GM18511 (cell line): ENCODE results near the gene RFWD3.
"Not testable (repeated sequence)": the region's sequence is repeated elsewhere in the genome, so short reads cannot be mapped to it uniquely, and the experiment has no call there.

Source experiments
- ATAC-seq: cut with Tn5 transposase; IDR thresholded peaks from one replicate; pipeline ENCODE4 v1.9.1; 2021; ENCODE audit warnings: mild to moderate bottlenecking, moderate library complexity; ENCODE audit not compliant: unreplicated experiment

RFWD3 gene

DNA sequence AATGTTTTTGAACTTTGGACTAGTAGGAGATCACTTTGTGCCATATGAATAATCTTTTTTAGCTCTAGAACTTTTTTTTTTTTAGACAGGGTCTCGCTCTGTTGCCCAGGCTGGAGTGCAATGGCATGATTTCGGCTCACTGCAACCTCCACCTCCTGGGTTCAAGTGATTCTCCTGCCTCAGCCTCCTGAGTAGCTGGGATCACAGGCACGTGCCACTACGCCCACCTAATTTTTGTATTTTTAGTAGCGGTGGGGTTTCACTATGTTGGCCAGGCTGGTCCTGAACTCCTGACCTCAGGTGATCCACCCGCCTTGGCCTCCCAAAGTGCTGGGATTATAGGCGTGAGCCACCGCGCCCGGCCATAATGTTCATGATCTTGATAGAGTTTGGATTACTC is 2.2 kb upstream of the RFWD3 start:
- ATAC-seq: not testable (repeated sequence)

DNA sequence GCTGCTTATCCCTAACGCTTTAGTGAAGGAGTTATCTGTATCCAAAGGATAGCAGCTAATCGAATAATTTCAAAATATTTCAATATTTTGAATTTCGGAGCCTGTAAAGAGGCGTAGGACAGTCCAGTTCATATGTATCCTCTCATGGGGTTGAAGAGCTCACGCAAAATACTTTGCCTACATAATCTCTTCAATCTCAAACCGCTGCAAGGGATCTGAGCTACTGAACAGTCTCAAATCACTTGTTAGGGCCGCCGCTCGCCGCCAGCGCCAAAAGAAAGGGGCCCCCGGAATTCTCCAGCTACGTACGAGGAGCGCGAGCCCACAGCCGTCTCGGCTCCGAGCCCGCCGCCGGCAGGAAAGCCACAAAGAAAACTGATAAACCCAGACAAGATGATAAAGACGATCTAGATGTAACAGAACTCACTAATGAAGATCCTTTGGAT is 601 bp upstream of the RFWD3 start:
- no peak for ATAC-seq

DNA sequence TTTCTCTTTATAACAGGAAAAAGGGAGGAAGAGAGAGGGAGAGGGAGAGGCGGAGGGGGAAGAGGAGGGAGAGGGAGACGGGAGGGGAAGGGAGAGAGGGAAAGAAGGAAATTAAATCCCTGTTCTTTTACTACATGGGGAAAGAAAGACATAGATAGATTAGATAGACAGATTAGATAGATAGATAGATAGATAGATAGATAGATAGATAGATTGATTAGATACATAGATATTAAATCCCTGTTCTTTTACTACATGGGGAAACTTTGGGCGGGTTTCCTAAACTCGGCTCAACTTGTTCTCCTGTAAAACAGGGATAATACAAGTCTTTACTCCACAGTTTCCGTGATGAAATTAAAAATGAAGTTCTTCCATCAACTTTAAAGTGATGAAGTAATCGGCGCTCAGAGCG is 661 bp downstream of the RFWD3 start:
- no peak for ATAC-seq

DNA sequence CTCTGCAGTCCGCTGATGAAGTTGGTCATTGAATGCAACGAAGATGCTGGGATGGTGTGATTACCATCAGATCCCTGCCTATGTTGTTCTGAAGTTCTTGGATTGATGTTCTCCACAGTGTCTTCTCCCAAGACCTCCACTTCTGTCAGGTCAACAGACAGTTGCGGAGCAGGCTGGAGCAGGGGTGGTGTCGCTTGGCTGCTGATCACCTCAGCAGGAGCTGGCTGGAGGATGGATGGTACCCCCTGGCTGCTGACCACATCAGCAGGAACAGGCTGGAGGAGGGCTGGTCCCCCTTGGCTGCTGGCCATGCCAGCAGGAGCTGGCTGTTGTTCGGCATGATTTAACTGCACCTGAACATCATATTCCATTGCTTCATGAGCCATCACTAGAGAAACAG is 5.6 kb downstream of the RFWD3 start:
- no peak for ATAC-seq

DNA sequence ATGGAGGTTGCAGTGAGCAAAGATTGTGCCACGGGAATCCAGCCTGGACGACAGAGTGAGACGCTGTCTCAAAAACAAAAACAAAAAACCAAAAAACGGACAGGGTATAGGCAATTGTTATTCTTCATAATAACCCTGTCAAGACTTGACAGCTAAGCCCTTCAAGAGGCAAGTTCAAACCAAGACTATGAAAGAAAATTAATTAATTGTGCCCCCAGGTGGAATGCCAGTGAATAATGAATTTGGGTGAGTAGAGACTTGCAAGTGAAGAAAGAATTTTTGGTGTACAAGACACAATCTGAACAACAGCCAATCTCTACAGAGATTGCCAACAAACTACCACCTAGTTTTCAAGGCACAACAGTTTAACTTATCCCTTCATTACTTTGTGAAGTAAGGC is 6.3 kb downstream of the RFWD3 start:
- ATAC-seq: no peak

DNA sequence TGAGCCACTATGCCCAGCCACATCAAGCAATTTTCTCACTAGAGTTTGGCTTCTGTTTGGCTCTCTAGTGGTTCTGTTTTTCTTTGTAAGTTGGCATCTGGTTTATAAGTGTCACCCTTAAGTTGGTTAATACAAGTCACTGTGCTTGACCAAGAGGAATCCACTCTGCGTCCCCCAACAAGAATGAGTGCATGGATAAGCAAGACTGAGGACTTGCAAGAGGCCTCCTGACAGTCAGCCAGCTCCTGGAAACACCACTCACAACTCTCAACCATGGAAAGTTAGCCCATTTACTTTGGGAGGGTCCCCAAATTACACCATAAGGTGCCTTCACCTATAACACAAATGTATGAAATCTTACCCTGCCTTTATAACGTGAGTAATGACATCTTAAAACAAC is 7.6 kb downstream of the RFWD3 start:
- no peak for ATAC-seq

DNA sequence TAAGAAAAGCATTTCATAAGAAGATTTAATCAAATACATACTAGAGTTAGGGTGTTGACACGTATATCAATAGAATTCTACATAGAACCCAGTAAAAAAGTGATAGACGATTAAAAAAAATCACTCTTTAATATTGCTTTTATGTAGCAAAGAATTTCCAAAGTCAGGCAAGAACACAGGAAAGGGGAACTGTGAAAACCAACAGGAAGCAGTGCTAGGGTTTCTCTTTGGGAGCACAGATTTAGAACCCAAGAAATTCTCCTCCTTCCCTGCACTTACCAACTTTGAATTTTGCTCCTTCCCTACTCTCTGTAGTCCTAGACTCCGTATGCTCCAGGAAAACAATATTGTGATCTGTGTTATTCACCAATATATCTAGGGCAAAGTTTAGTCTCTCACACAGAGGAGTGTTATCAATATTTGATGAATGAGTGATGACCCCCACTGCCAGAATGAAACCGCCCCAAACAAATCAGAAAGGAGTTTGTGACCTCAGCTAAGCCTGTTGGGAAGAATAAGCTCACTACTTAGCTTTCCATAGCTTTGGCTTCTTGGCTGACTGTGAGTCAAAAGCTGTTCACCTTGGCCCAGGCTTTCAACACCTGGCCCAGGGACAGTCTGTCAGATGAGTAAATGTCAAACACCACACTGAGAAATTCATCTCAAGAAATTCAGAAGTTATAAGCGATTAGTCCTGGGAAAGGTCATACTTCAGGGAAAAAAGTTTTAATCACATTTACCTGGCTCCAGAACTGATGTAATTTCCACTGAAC is 8.6 kb downstream of the RFWD3 start:
- no peak for ATAC-seq

DNA sequence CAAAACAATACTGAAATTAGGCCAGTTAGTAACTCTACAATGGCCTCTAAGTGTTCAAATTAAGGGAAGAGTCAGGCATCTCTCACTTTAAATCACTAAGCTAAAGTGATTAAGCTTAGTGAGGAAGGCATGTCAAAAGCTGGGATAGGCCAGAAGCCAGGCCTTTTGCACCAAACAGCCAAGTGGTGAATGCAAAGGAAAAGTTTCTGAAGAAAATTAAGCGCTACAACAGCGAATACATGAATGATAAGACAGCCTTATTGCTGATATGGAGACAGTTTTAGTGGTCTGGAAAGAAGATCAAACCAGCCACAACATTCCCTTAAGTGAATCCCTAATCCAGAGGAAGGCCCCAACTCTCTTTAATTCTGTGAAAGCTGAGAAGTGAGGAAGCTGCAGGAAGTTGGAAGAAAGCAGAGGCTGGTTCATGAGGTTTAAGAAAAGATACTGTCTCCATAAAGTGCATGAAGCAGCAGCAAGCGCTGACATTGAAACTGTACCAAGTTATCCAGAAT is 12.1 kb downstream of the RFWD3 start:
- ATAC-seq: no peak

DNA sequence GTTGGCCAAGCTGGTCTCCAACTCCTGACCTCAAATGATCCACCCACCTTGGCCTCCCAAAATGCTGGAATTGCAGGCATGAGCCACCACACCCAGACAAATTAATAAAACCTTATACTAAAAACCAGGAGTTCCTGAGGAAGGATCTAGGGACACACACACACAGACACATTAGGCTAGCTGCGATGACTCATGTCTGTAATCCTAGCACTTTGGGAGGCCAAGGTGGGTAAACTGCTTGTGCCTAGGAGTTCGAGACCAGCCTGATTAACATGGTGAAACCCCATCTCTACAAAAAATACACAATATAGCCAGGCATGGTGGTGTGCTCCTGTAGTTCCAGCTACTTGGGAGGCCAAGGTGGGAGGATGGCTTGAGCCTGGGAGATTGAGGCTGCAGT is 13.8 kb downstream of the RFWD3 start:
- ATAC-seq: not testable (repeated sequence)

DNA sequence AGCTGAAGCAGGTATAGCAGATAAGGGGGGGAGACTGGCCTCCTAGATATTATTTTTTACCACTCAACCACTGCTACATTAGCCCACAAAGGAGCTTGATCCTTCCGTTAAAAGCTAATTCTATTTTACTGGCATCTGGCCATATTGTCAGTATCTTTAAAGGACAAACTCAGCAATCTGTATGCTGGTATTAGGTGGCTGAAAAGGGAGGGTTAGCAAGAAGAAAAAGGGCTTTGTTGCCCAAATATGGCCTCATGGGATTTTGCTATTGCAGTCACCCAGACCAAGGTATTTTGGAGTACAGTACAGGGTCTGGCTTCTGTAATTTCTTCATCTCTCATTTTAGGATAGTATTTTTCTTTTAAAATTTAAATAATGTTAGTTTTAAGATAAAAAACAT is 14.4 kb downstream of the RFWD3 start:
- ATAC-seq: no peak

DNA sequence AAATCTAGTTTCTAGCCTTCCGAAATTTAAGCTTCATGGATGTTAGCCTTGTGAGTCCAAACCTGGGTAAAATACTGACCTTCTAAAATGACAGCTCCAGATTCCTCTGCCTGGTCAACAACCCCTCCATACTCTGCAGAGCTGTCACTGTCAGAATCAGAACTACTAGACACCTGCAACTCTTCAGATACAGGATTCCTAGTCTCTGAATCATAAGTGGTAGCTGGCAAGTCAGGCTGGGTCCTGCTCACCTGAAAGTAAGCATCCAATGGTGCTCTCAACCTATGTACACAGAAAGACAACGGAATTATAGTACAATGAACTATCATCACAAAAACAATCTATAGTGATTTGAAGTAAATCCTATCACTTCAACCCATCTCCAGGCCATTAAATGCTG is 14.8 kb downstream of the RFWD3 start:
- ATAC-seq: no peak

DNA sequence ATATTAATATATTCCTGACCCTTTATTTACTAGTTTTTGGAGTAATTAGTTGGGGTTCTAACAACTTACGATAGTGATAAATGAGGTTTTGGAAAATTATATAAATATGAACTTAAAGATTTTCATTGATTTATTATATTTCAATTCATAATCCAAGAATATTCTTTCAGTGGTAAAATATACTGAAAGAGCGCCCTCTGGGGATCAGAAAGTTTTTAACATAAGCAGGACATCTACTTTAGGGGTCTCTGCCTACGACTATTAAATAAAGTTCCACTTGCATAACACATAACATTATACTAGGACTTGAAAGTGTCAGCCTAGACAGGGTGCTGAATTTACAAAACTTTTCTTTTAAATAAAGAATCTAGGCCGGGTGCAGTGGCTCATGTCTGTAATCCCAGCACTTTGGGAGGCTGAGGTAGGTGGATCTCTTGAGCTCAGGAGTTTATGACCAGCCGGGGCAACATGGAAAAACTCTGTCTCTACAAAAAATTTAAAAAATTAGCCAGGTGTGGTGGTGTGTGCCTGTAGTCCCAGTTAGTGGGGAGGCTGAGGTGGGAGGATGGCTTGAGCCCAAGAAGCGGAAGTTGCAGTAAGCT is 15.6 kb downstream of the RFWD3 start:
- no peak for ATAC-seq

DNA sequence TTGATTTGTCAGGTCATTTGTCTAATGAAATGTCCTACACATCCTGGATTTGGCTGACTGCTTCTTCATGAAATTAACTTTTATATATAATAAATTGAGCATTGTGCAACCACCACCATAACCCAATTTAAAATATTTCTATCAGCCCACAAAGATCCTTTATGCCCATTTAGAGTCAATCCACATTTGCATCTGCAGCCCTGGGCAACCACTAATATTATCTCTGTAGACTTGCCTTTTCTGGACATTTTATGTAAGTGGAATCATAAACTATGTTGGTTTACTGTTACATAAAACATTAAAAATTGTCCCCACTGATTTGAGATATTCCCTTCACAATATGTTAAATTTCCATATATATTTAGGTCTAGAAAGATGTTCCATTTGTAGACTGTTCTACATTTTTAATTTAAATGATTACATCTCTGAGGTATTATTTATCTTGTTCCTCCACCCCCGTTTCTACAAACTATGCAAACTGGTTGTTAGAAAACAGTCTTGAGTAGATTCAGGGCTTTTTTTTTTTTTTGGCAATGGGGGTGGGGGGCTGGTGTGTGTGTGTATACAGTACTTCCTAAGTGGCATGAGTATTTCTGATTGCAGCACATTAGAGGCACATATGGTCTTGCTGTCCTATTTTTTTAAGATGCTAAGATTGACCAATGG is 16.7 kb downstream of the RFWD3 start:
- no peak for ATAC-seq

DNA sequence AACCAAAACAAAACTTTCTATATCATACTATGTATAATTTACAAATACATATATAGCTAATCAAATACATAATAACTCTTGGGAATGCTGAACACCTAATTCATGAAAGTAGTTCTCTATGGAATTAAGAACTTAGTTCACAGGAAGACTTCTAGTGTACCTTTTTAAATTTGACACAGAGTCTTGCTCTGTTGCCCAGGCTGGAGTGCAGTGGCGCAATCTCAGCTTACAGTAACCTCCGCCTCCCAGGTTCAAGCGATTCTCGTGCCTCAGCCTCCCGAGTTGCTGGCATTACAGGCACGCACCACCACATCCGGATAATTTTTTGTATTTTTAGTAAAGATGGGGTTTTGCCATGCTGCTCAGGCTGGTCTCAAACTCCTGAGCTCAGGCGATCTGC is 24.7 kb downstream of the RFWD3 start:
- no peak for ATAC-seq

DNA sequence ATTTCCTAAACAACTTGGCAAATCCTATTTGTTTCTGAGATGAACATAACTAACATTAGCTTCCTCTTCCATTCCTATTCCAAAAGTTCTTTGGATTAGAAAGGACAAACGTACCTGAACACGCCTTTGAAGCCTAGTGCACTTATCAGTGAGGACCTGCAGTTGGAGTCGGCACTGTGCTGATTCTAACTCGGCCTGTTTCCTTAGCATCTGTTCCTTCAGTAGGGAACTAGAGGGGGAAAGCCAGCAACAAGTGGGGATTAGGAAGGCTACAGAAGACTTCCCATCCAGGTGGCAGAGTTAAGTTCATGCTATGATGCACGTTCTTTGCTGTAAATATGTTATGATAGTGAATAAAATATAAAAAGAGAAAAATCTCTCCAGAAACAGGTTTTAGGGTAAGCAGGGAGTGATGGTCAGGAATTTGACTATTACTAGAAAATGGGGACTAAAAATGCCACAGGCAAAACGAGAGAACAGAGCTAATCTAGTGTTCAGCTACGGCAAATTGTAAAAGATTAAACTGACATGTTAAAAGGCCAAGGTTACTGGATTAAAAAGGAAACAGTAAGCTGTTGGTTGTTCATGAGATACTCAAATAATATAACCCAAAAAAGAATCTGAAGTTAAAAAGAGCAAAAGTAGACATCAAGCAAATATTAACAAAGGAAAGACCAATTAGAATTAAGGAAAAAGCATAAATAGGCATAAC is 28.8 kb downstream of the RFWD3 start:
- ATAC-seq: no peak

DNA sequence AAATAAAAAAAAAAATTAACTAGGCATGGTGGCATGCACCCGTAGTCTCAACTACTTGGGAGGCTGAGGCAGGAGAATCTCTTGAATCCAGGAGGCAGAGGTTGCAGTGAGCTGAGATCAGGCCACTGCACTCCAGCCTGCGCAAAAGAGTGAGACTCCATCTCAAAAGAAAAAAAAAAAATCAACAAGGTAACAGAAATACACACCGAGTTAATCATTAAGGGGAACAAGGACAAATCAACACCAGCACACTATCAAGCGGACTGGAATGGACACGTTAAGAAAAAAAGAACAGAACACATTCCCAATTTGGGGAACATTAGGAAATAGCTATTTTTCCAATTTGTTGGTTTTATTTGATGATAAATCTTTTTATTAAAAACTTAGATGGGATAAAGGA is 31.4 kb downstream of the RFWD3 start:
- ATAC-seq: no peak

DNA sequence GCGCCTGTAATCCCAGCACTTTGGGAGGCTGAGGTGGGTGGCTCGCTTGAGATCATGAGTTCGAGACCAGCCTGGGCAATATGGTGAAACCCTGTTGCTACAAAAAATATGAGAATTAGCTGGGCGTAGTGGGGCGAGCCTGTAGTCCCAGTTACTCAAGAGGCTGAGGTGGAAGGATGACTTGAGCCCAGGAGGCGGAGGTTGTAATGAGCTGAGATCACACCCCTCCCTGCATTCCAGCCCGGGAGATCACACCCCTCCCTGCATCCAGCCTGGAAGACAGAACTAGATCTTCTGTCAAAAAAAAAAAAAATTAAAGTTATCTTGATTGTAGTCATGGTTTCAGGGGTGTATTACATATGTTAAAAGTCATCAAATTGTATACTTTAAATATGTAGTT is 33.0 kb downstream of the RFWD3 start:
- ATAC-seq: no peak

DNA sequence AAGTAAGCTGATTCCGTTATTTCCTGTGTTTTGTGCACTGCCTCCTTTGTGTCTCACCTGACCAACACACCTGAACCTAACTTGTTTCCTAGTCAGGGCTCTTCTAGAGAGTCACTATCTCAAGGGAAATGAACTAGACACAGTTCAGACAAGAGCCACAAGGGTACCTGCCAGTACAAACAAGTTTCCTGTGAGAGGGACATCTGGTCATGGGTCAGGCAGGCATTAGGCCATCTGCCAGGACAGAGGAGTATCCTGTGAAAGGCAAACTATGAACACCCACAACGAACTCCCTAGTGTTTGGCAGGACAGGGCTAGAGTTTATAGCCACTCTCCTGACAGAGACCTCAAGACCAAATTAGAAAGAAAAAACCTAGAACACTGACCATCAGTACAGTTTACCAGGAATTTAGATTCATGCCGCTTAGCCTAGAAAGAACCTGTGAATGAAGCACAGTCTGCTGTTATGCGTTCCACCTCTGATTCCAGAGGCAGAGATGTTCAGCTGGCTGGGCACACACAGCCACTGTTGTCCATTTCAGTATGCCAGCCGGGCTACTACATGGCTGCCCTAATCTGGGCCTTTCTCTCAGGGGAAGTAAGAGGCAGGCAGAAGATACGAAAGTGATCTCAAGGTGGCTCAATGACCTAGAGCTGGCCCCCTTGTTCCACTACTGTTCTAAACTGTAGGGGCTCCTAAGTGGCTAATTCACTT is 39.0 kb downstream of the RFWD3 start:
- ATAC-seq: no peak

DNA sequence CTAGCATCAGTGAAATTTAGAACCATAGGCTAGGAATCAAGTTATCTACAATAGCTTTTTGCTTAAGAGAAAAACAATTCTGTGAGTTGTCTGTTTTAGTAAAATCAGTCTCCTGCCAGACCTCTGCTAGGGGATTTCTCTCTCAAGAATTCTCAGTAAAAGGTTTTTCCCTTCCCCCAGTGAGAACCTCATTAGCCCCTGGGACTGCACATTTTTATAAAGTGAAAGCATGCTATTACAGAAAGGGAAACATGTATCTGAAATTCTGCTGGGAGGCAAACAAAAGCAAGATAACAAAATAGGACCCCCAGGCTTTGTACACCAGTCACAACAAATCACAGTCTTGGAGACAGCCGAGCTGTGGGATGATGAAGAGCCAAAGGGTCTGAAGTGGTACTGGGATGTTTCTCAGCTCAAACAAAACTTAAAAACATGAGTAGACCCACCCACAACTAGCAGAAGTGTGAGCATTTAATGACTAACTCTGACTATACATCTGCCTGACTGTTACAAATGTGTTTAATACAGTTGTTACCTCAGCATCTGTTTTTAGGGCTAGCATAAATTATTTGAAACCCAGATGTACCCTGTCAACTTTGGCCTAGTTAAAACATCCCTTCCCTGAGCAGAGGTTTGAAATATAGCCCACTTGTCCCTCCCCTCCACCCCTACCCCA is 39.8 kb downstream of the RFWD3 start:
- ATAC-seq: peak; percentile 58
